Esophagus muscularis mucosa (tissue), 4 donors: Measurements from ENCODE around the gene WDR64. TPM values are rescaled to one million over a fixed set of nuclear protein-coding genes. Genes with fewer than 3 reads are reported as not detected.

Experiments
- DNase-seq: peaks from one replicate; pipeline ENCODE4 v3.0.0-alpha.2; 2017; ENCODE audit errors: extremely low spot score
- H3K27ac ChIP-seq, 4 donors: fragments of 200-600 bp; sonication (generic); replicated peaks in 1 of 4; 1 replicate in 3 of 4; 2 replicates in 1 of 4; pipeline ENCODE4 v1.5.1; 2016 to 2019; ENCODE audit warnings: mild to moderate bottlenecking in 1 of 4
- H3K27me3 ChIP-seq, 4 donors: fragments of 200-600 bp; sonication (generic); one replicate each; pipeline versions ENCODE4 v1.5.1 to v1.6.0; 2016 to 2019
- H3K36me3 ChIP-seq, 4 donors: fragments of 200-600 bp; sonication (generic); one replicate each; pipeline ENCODE4 v1.5.1; 2016 to 2019
- H3K4me1 ChIP-seq, 4 donors: fragments of 200-600 bp; sonication (generic); one replicate each; pipeline ENCODE4 v1.5.1; 2016 to 2019
- H3K4me3 ChIP-seq, 4 donors: fragments of 200-600 bp; sonication (generic); 1 replicate in 2 of 4; 2 replicates in 2 of 4; pipeline ENCODE4 v1.5.1; 2016 to 2019; ENCODE audit warnings: mild to moderate bottlenecking in 4 of 4, moderate library complexity in 1 of 4
- H3K9me3 ChIP-seq, 4 donors: fragments of 200-600 bp; sonication (generic); 1 replicate in 3 of 4; 2 replicates in 1 of 4; pipeline ENCODE4 v1.5.1; 2016 to 2019
- EP300 ChIP-seq: sonication (generic); formaldehyde crosslinking; IDR thresholded peaks from one replicate; pipeline ENCODE4 v1.6.1; 2017; ENCODE audit warnings: antibody characterized with exemption
- POLR2A ChIP-seq: fragments of 450-650 bp; IDR thresholded peaks from one replicate; pipeline ENCODE4 v1.6.1; 2017; ENCODE audit warnings: antibody characterized with exemption, moderate library complexity, mild to moderate bottlenecking, low read depth
- POLR2AphosphoS5 ChIP-seq, 2 donors: sonication (generic); formaldehyde crosslinking; IDR thresholded peaks; one replicate each; pipeline ENCODE4 v1.6.1; 2017; ENCODE audit warnings: antibody characterized with exemption in 2 of 2
- WGBS: methylation state at CpG from one replicate; pipeline ENCODE4 v1.1.5; 2018; 5-methylcytosine and 5-hydroxymethylcytosine counted together
- intact Hi-C: fragments of 100-400 bp; cut with DNase I; formaldehyde crosslinking; loops from one replicate; pipeline ENCODE4 v1.15.1; 2023
- total RNA-seq, 4 donors: library from RNA; depleted of rRNA; stranded (reverse); fragments of >200 nt; gene quantifications; one replicate each; pipeline versions ENCODE4 v1.1.0 to v1.2.1, GENCODE V29; 2016
- TF ChIP-seq, protein P1 (sequence below), 3 experiments: fragments of 200-600 bp in 2 of 3; fragments of 450-650 bp in 1 of 3; sonication (generic) in 2 of 3; IDR thresholded peaks; one replicate each; pipeline ENCODE4 v1.5.1; 2017 to 2019; ENCODE audit warnings: antibody characterized with exemption in 3 of 3, mild to moderate bottlenecking in 2 of 3, moderate library complexity in 1 of 3

WDR64 gene
- total RNA-seq, 4 donors from 2014 or later = not detected

DNA sequence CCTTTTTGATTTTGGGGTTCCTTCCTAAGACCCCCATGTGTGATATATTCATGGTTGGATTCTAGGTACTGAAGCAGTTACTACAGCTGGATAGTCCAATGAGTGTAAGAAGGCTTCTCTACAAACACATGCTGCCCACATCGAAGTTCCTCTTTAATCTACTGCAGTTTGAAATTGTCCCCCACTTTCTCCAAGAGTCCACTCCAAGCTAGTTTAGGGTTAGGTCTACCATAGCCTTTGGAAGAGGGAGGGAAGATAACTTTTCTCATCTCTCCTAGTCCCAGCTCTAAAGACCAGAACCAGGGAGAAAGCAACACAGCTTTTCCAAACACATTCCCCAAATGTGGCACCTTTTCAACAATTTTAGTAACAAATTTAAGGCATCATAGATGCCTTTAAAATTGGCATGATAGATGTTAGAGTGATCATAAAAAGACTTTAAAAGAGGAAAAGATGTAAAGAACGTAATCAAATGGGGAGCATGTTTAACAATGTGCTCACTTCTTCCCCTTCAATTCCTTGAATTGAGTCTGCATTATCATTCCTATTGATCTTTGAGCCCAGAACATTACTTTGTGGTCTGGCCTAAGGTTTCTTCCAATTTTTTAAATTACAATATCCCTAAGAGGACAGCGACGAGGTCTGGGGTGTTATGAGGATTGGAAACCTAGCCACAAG, 194.9 kb downstream of the WDR64 start:
- no peak for DNase-seq
- Histone ChIP-seq H3K27me3 (no peaks in the 10 kb centered on the region), H3K36me3 (no peaks in the 10 kb centered on the region), H3K4me1 (peaks cover 8 to 14% (median 11%) of the 10 kb centered on the region in 4 donors), H3K27ac (peak overlapping the region; percentile 93 to 99 (median 96)), H3K4me3 (peak overlapping the region; percentile 72 to 97 (median 78)), H3K9me3 (no peaks in the 10 kb centered on the region)
- 81% methylated on average over 4 of the region's 4 CpGs for WGBS
- TF ChIP-seq EP300 (no peak), POLR2A (no peak), POLR2AphosphoS5 (IDR thresholded peaks at IDR 0.05) (no peak)
- TF ChIP-seq, protein P1, sequence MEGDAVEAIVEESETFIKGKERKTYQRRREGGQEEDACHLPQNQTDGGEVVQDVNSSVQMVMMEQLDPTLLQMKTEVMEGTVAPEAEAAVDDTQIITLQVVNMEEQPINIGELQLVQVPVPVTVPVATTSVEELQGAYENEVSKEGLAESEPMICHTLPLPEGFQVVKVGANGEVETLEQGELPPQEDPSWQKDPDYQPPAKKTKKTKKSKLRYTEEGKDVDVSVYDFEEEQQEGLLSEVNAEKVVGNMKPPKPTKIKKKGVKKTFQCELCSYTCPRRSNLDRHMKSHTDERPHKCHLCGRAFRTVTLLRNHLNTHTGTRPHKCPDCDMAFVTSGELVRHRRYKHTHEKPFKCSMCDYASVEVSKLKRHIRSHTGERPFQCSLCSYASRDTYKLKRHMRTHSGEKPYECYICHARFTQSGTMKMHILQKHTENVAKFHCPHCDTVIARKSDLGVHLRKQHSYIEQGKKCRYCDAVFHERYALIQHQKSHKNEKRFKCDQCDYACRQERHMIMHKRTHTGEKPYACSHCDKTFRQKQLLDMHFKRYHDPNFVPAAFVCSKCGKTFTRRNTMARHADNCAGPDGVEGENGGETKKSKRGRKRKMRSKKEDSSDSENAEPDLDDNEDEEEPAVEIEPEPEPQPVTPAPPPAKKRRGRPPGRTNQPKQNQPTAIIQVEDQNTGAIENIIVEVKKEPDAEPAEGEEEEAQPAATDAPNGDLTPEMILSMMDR (IDR thresholded peaks at IDR 0.05) = no peak
- intact Hi-C loops = loop anchor here (10.0 kb wide), 3 partner anchors 202 to 312 kb away; partner anchors contain the start of genes CHML, KMO and OPN3

DNA sequence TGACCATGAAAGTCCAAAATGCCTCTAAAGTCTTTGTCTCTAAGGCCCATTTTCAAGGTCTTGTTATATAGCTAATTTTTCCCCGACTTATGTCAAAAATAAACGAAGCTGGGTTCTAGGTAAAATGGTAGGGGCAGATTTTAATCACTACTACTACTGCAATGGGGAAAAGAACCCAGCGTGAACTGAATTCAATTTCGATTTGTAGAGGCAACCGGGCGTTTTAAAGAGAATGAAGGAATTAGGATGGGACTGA, 195.4 kb downstream of the WDR64 start:
- TF ChIP-seq POLR2A (no peak), EP300 (no peak), POLR2AphosphoS5 (IDR thresholded peaks at IDR 0.05) (no peak)
- TF ChIP-seq, protein P1 (IDR thresholded peaks at IDR 0.05) = no peak
- WGBS = 15% methylated on average over 6 of the region's 6 CpGs
- Histone ChIP-seq H3K4me3 (peak overlapping the region; percentile 72 to 97 (median 78)), H3K27ac (peak overlapping the region; percentile 93 to 99 (median 96)), H3K36me3 (no peaks in the 10 kb centered on the region), H3K4me1 (peaks cover 8 to 14% (median 11%) of the 10 kb centered on the region in 4 donors), H3K9me3 (no peaks in the 10 kb centered on the region), H3K27me3 (no peaks in the 10 kb centered on the region)
- no peak for DNase-seq
- intact Hi-C loops = loop anchor here (10.0 kb wide), 3 partner anchors 203 to 313 kb away; partner anchors contain the start of genes CHML, KMO and OPN3

- TF ChIP-seq POLR2A (no peak), POLR2AphosphoS5 (IDR thresholded peaks at IDR 0.05) (peak; percentile 64 to 84), EP300 (no peak)
- TF ChIP-seq, protein P1 (IDR thresholded peaks at IDR 0.05) = peak; percentile 25 to 45 (median 29)
- intact Hi-C loops = loop anchor here (10.0 kb wide), 3 partner anchors 203 to 313 kb away; partner anchors contain the start of genes CHML, KMO and OPN3
- no peaks in the 10 kb centered on the region for H3K9me3 ChIP-seq
- H3K4me3 ChIP-seq = peak within 1 kb of the TSS; percentile 72 to 97 (median 78)
- peak within 1 kb of the TSS; percentile 93 to 99 (median 96) for H3K27ac ChIP-seq
- under 1% methylated on average over 39 of the region's 68 CpGs for WGBS
- H3K36me3 ChIP-seq = no peaks in the 10 kb centered on the region
- peak; percentile 95 for DNase-seq
- no peaks in the 10 kb centered on the region for H3K27me3 ChIP-seq
- H3K4me1 ChIP-seq = peaks cover 8 to 14% (median 11%) of the 10 kb centered on the region in 4 donors
These were observed 196.0 kb downstream of the WDR64 start, which contains the start of gene EXO1 for GRCh38 chr1:241847796-241848685. Gene EXO1, plus strand, starts transcription at chr1:241848204. Its CDS starts 2,222 bp downstream, at chr1:241850426.

DNA sequence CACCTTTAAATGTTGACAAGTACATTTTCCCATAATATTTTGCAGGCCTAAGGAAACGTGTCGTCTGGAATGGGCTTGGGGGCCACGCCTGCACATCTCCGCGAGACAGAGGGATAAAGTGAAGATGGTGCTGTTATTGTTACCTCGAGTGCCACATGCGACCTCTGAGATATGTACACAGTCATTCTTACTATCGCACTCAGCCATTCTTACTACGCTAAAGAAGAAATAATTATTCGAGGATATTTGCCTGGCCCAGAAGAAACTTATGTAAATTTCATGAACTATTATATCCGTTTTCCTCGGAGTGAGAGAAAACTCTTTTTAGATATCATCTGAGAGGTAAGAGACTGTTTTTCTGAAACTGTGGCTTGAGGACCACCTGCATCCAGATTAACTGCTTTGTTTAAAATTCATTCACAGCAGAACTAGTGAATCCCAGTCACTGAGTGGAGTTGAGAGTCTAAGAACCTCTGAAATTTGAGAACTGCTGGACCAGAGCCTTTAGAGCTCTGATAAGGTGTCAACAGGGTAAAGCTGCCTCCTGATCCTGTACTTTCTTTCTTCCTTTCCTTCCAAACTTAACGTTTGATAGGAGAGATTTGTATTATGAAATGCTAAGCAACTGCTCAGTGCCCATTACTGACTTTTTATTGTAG, 196.7 kb downstream of the WDR64 start:
- no peak for DNase-seq
- no peaks in the 10 kb centered on the region for H3K36me3 ChIP-seq
- intact Hi-C loops = loop anchor here (10.0 kb wide), 3 partner anchors 204 to 314 kb away; partner anchors contain the start of genes CHML, KMO and OPN3
- H3K27ac ChIP-seq = no peak overlapping the region
- 6% methylated on average over 13 of the region's 13 CpGs for WGBS
- H3K27me3 ChIP-seq = no peaks in the 10 kb centered on the region
- no peaks in the 10 kb centered on the region for H3K9me3 ChIP-seq
- TF ChIP-seq POLR2A = no peak
- TF ChIP-seq, protein P1 (IDR thresholded peaks at IDR 0.05) = no peak
- no peak for TF ChIP-seq EP300
- TF ChIP-seq POLR2AphosphoS5 (IDR thresholded peaks at IDR 0.05) = no peak
- peak overlapping the region; percentile 72 to 97 (median 78) for H3K4me3 ChIP-seq
- peaks cover 8 to 14% (median 11%) of the 10 kb centered on the region in 4 donors for H3K4me1 ChIP-seq
